ENCODE results near the gene ZNF534.
"Not testable (repeated sequence)": the region's sequence is repeated elsewhere in the genome, so short reads cannot be mapped to it uniquely, and the experiment has no call there.

Gene ZNF534

GRCh38 chr19:52428937-52429336, at the start of gene ZNF534:
Gene ZNF534 (plus strand): TSS chr19:52429148. CDS start chr19:52431475, 2,327 bp downstream.
- DNase-seq = no peak

GRCh38 chr19:52391135-52391534, 37.8 kb upstream of the ZNF534 start:
- DNase-seq = no peak

GRCh38 chr19:52397310-52398080, 31.5 kb upstream of the ZNF534 start, which contains the start of gene ZNF528:
Gene ZNF528 (plus strand): TSS chr19:52397849. CDS start chr19:52402014, 4,165 bp downstream.
- peak; percentile 86 for DNase-seq

- DNase-seq = no peak
These were observed 30.9 kb upstream of the ZNF534 start for GRCh38 chr19:52398081-52398441.

GRCh38 chr19:52410276-52410675, 18.7 kb upstream of the ZNF534 start:
- no peak for DNase-seq

GRCh38 chr19:52415711-52416110, 13.2 kb upstream of the ZNF534 start:
- DNase-seq = no peak

- DNase-seq = no peak
These were observed 13.2 kb downstream of the ZNF534 start for GRCh38 chr19:52442179-52442578.

- no peak for DNase-seq
These were observed 15.6 kb downstream of the ZNF534 start for GRCh38 chr19:52444506-52444905.

GRCh38 chr19:52451241-52451640, 22.3 kb downstream of the ZNF534 start:
- DNase-seq = no peak

GRCh38 chr19:52453324-52454094, 24.6 kb downstream of the ZNF534 start, which contains the start of gene ZNF578:
Gene ZNF578 (plus strand): TSS chr19:52453553. CDS start chr19:52501846, 48,293 bp downstream.
- DNase-seq = peak; percentile 40

GRCh38 chr19:52464798-52465470, 36.0 kb downstream of the ZNF534 start:
- DNase-seq = no peak

- DNase-seq = no peak
These were observed 44.9 kb downstream of the ZNF534 start for GRCh38 chr19:52473655-52474350.

- no peak for DNase-seq
These were observed 45.6 kb downstream of the ZNF534 start for GRCh38 chr19:52474351-52475127.

- DNase-seq = not testable (repeated sequence)
These were observed 55.3 kb downstream of the ZNF534 start for GRCh38 chr19:52484111-52484743.

GRCh38 chr19:52485064-52485463, 56.1 kb downstream of the ZNF534 start:
- not testable (repeated sequence) for DNase-seq

GRCh38 chr19:52485561-52486240, 56.8 kb downstream of the ZNF534 start:
- not testable (repeated sequence) for DNase-seq

GRCh38 chr19:52492201-52492993, 63.4 kb downstream of the ZNF534 start:
- no peak for DNase-seq

GRCh38 chr19:52492994-52493470, 64.1 kb downstream of the ZNF534 start:
- no peak for DNase-seq

GRCh38 chr19:52494518-52494917, 65.6 kb downstream of the ZNF534 start:
- no peak for DNase-seq

GRCh38 chr19:52498571-52498970, 69.6 kb downstream of the ZNF534 start:
- DNase-seq = no peak
